IPS-15b (cell line): ENCODE measurements around the gene PCED1B.

Experiments
- H3K27me3 ChIP-seq: one replicate; pipeline ENCODE4 v1.6.1; 2013; ENCODE audit warnings: low read length; ENCODE audit not compliant: control insufficient read depth, insufficient read depth
- H3K36me3 ChIP-seq: one replicate; pipeline ENCODE4 v1.6.1; 2013; ENCODE audit warnings: low read length; ENCODE audit not compliant: control insufficient read depth, insufficient read depth
- H3K4me1 ChIP-seq: one replicate; pipeline ENCODE4 v1.6.1; 2013; ENCODE audit warnings: mild to moderate bottlenecking, low read length; ENCODE audit not compliant: control insufficient read depth, insufficient read depth
- H3K4me3 ChIP-seq: one replicate; pipeline ENCODE4 v1.5.1; 2013; ENCODE audit warnings: low read depth, low read length
- H3K9ac ChIP-seq: one replicate; pipeline ENCODE4 v1.6.1; 2013; ENCODE audit warnings: low read depth, mild to moderate bottlenecking, low read length
- H3K9me3 ChIP-seq: one replicate; pipeline ENCODE4 v1.6.1; 2013; ENCODE audit warnings: mild to moderate bottlenecking, low read length; ENCODE audit not compliant: control insufficient read depth, insufficient read depth

The PCED1B gene

DNA sequence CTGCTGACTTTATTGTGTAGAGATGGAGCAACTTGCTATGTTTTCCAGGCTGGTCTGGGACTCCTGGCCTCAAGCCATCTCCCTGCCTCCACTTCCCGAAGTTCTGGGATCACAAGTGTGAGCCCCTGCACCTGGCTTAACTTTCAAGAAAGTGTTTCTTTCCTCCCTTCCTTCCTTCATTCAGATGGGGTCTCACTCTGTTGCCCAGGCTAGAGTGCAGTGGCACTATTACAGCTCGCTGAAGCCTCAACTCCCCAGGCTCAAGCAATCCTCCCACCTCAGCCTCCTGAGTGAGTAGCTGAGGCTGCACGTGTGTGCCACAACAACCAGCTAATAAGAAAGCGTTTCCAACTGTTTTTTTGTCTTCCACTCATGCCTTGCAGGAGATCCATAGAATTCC is 186.0 kb downstream of the PCED1B start:
- Histone ChIP-seq H3K9ac (no peak overlapping the region), H3K4me1 (no peaks in the 10 kb centered on the region), H3K4me3 (no peak overlapping the region), H3K36me3 (no peaks in the 10 kb centered on the region), H3K9me3 (no peaks in the 10 kb centered on the region), H3K27me3 (no peaks in the 10 kb centered on the region)

DNA sequence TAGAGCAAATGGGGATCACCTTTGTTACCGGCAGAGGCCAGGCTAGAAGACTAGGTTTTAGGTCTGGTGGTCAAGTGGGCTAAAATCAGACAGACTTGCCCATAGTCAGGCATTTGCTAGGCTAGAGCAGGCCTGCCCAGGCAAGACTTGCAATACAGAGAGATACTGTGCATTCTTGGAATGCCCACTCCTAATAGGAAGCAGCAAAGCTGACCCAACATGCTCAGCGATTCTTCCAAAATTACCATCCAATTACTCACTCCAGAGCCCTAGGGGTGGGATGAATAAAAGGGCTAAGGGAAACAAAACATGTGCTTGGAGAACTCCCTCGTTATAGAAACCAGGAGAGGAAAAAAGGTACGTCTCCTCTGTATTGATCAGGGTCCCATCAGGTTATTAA is 188.2 kb downstream of the PCED1B start:
- no peaks in the 10 kb centered on the region for H3K4me1 ChIP-seq
- H3K27me3 ChIP-seq = no peaks in the 10 kb centered on the region
- no peak overlapping the region for H3K4me3 ChIP-seq
- H3K9me3 ChIP-seq = no peaks in the 10 kb centered on the region
- no peaks in the 10 kb centered on the region for H3K36me3 ChIP-seq
- H3K9ac ChIP-seq = no peak overlapping the region

DNA sequence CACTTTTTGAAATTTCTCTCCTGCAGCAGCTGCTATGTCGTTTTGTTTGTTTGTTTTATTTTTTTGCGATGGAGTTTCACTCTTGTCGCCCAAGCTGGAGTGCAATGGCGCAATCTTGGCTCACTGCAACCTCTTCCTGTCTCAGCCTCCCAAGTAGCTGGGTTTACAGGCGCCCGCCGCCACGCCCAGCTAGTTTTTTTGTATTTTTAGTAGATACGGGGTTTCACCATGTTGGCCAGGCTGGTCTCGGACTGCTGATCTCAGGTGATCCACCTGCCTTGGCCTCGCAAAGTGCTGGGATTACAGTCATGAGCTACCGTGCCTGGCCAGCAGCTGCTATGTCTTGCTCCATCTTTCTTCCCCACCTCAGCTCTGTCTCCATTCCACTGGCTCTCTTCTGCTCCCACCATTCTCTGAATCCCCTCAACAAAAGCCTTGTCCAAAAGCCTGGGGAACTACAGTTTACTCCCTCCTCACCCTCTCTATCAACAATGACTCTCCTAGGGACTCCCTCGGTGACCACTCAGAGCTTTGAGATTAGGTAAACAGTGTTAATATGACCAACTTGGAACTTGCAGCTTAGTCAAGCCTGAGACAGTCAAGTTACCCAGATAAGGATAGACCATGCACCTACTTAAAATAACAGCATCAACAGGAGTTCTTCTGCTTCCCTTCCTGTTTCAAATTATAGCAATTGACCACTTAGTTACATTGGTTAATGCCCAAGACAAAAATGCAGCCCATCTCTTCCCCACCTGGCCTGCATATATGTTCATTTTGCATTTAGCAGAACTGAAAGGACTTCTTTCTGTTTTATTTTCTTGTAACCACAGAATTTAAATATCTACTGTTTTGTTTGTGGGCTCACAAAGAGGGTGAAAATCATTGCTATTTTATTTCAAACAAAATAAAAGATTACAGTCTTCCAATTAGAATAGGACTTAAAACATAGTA is 189.4 kb downstream of the PCED1B start:
- Histone ChIP-seq H3K36me3 (no peaks in the 10 kb centered on the region), H3K9me3 (no peaks in the 10 kb centered on the region), H3K27me3 (no peaks in the 10 kb centered on the region), H3K4me3 (no peak overlapping the region), H3K4me1 (no peaks in the 10 kb centered on the region), H3K9ac (no peak overlapping the region)

DNA sequence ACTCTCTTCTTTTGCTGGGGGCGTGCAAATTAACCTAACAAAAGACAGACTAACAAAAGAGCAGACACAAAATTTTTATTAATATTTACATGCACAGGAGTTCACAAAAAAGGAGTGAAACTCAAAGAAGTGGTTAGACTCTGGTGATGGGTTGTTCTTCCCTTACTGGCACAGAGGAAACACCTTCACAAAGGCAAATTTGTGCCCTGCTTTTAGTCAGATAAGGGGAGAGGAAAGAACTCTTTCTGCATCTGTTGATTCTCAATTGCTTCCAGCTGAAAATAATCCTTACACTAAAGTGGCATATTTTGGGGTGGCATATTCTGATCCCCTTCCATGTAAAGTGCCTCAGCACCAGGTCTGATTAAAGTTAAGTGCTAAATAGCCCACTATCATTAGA is 190.5 kb downstream of the PCED1B start:
- no peak overlapping the region for H3K4me3 ChIP-seq
- H3K27me3 ChIP-seq = no peaks in the 10 kb centered on the region
- no peak overlapping the region for H3K9ac ChIP-seq
- no peaks in the 10 kb centered on the region for H3K9me3 ChIP-seq
- no peaks in the 10 kb centered on the region for H3K4me1 ChIP-seq
- no peaks in the 10 kb centered on the region for H3K36me3 ChIP-seq

DNA sequence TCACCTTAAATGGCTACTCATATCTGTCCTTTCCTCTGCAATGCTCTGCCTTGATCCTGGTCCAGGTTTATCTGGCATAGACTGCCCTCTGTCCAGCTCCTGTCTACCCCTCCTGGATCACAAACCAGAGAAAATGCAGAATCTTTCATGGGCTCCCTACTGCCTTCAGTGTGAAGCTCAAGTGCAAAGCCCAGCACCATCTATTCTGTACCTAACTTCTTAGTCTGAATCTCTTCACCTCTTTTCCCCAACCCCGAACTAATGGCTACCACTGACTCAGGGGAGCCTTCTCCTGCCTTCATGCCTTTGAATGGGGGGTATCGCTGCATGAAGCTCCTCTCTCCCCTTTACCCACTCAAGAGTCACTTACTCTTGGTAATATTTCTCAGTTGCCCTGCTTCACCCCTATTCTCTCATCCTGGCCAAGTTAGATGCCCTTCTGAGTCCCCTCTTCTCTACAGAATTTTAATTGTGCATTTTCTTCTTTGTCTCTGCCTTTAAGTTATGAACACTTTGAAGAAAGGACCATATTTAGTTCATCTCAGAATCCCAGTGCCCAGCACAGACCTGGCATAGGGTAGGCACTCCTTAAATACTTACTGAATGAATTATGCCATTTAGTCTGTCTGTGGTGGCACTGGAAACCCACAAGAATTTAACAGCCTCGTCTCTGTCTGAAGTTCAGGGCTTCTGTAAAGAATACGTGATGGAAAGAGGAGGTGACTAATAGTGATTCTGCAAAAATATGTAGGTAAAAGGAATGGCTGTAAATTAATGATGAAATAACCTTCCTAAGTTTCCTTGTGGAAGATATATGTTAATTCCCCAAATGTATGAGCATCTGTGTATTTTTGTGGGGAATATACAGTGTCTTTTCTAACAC is 191.6 kb downstream of the PCED1B start:
- Histone ChIP-seq H3K4me1 (no peaks in the 10 kb centered on the region), H3K27me3 (no peaks in the 10 kb centered on the region), H3K9me3 (no peaks in the 10 kb centered on the region), H3K36me3 (no peaks in the 10 kb centered on the region), H3K4me3 (no peak overlapping the region), H3K9ac (no peak overlapping the region)

DNA sequence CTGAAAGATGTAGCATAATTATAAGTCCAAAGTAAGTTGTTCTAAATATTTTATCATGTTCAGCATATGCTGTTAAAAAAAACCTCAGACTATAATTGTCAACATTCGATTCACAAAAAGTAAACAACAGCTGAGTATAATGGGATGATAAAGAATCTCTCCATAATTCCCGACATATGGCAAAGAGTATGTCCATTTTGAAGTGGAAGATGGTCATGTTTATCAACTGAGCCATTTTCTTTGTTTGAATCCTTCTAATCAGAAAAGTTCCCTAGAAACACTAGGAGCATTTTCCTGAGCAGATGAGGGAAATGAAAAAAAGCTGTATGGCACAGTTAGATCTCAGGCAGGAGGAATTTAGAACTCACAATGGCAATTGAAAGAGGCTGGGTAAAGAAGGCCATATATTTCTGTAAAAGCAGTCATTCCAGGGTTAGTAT is 192.4 kb downstream of the PCED1B start:
- Histone ChIP-seq H3K4me3 (no peak overlapping the region), H3K27me3 (no peaks in the 10 kb centered on the region), H3K4me1 (no peaks in the 10 kb centered on the region), H3K9me3 (no peaks in the 10 kb centered on the region), H3K9ac (no peak overlapping the region), H3K36me3 (no peaks in the 10 kb centered on the region)

DNA sequence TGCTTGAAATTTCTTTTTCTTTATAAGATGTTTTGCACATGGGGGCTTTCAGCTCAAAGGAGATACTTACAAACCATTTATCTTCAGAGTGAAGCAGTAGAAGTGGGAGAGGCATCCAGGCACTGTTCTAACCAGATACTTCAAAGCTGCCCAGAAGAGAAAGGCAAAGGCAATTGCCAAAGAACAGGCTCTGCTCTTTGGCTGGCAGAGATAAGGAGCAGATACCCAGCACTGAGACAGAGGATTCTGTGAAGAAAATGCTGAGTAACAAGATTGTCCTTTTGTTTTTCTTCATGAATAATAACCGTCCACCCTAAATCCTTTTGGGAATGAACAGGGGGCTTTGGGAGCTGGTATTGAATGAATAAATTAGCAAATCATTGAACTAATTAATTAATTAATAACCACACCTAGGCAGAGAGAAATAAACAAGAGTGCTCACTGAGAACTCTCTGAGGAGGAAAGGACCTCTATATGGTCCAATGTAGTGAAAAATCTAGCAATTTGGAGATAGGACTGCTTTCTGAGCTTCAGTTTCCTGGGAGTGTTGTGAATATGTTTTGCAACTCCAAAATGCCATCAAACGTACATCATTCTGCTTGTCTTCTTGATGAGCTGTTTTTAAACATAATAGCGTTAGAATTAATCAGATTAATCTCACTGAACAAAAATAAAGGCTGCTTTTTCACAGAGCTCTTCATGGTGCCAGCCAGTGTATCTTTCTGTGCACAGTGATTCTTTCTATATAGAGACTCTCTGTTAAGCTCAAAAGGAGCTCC is 193.2 kb downstream of the PCED1B start:
- Histone ChIP-seq H3K9me3 (no peaks in the 10 kb centered on the region), H3K4me1 (no peaks in the 10 kb centered on the region), H3K27me3 (no peaks in the 10 kb centered on the region), H3K4me3 (no peak overlapping the region), H3K9ac (no peak overlapping the region), H3K36me3 (no peaks in the 10 kb centered on the region)

DNA sequence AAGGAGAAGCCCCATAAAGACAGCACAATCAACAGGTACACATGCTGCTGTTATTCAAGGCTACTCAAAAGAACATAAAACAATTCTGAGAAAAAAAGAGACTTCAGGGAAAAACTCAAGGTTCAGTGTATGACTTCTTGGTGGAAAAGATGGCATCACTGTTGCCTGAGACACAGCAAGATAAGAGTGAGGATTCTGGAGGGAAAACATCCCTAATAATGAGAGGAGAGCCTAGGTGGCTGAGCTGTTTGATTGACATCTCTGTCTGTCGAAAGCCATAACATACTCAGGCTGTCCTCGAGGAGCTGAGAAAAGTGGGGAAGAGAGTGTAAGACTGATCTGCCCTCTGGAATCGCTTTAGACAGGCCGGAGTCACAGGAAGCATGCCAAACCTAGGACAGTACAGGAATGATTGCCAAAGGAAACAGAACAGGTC is 193.8 kb downstream of the PCED1B start:
- Histone ChIP-seq H3K4me3 (no peak overlapping the region), H3K27me3 (no peaks in the 10 kb centered on the region), H3K9ac (no peak overlapping the region), H3K36me3 (no peaks in the 10 kb centered on the region), H3K9me3 (no peaks in the 10 kb centered on the region), H3K4me1 (no peaks in the 10 kb centered on the region)

DNA sequence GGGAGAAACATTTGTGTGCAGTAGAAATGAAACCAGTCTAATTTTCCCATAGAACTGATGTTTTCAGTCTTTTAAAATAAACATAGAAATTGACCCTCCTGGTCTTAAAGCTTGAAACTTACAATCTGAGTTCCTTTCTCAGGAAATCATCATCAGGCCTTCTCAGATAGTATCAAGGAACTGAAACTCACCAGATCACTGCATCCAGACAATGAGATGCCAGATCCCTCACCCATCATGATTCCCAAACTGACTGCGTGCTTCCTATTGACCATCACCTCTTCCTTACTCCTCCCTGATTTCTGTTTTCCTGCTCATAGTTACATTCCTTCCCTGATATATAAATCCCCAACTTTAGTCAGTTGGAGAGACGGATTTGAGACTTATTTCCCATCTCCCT is 195.3 kb downstream of the PCED1B start:
- H3K9ac ChIP-seq = no peak overlapping the region
- no peaks in the 10 kb centered on the region for H3K36me3 ChIP-seq
- no peaks in the 10 kb centered on the region for H3K4me1 ChIP-seq

DNA sequence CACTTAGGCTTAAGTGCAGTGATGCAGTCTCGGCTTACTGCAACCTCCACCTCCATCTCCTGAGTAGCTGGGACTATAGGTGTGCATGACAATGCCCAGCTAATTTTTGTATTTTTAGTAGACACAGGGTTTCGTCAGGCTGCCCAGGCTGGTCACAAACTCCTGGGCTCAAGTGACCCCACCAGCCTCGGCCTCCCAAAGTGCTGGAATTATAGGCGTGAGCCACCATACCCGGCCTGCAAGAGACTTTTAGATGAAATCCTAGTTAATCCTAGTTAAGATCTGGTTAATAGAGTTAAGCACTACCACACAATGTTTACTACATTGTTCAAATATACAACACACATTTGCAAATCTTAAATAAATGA is 196.8 kb downstream of the PCED1B start:
- no peaks in the 10 kb centered on the region for H3K27me3 ChIP-seq
- H3K9ac ChIP-seq = no peak overlapping the region
- no peak overlapping the region for H3K4me3 ChIP-seq
- H3K9me3 ChIP-seq = no peaks in the 10 kb centered on the region
- H3K36me3 ChIP-seq = no peaks in the 10 kb centered on the region
- H3K4me1 ChIP-seq = no peaks in the 10 kb centered on the region

More for the DNA sequence above, 195.3 kb downstream of the PCED1B start:
- no peak overlapping the region for H3K4me3 ChIP-seq
- H3K9me3 ChIP-seq = no peaks in the 10 kb centered on the region
- H3K27me3 ChIP-seq = no peaks in the 10 kb centered on the region

DNA sequence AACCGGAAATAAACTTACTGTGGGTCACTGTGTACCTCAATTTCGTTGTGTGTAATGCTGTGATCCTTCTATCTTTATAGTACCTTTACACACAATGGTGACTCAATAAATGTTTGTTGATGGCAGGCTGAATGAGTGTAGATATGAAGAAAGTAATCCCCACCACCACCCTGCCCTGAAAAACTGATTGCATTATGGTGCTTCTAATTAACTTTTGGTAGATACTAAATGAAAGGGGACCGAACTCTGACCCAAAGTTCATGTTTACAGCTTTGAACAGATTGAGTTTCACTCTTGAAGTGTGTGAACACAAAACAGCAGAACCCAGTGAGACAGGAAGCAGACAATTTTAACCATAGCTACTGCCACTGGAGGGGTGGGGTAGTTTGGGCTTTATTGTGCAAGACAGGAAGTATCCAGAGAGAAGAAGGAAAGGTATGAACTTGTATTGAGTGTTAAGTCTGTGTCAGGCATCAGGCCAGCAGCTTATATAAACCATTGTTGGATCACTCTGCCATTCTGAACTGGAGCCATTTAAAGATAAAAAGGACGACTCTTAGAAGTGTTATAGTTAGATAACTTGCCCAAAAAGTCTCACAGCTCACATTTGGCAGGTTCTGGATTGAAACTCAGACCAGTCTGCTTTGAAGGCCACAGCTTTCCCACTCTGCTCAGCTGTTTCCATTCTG is 197.3 kb downstream of the PCED1B start:
- no peaks in the 10 kb centered on the region for H3K36me3 ChIP-seq
- no peaks in the 10 kb centered on the region for H3K9me3 ChIP-seq
- no peak overlapping the region for H3K4me3 ChIP-seq
- H3K9ac ChIP-seq = no peak overlapping the region
- no peaks in the 10 kb centered on the region for H3K4me1 ChIP-seq
- no peaks in the 10 kb centered on the region for H3K27me3 ChIP-seq
